ENCODE data around the gene ERBIN.

GRCh38 chr5:66089384-66089783, 163.0 kb downstream of the ERBIN start:
- TF ChIP-seq CTCF (IDR thresholded peaks at IDR 0.05; ENCODE audit: insufficient read depth, low read length, poor library complexity, severe bottlenecking) (no peak), EZH2phosphoT487 (conservative IDR thresholded peaks at IDR 0.05; ENCODE audit: low read length) (no peak)
